Subcutaneous adipose tissue (tissue), 4 donors: ENCODE data around the gene ALAS1. TPM values are rescaled to one million over a fixed set of nuclear protein-coding genes. Genes with fewer than 3 reads are reported as not detected.

Source experiments
- CTCF ChIP-seq: fragments of 450-650 bp; IDR thresholded peaks from one replicate; pipeline ENCODE4 v1.5.1; 2016; ENCODE audit warnings: low read depth, mild to moderate bottlenecking, control low read depth, antibody characterized with exemption, moderate library complexity
- total RNA-seq, 4 donors: library from RNA; depleted of rRNA; stranded (reverse); fragments of >200 nt; gene quantifications; one replicate each; pipeline ENCODE4 v1.1.0, GENCODE V29; 2016

ALAS1 gene
- total RNA-seq, 4 donors from 2014 or later, result 25.8 to 44.3 (median 39.0) TPM

- TF ChIP-seq CTCF, result no peak
These were observed 16.4 kb upstream of the ALAS1 start for GRCh38 chr3:52181543-52181942.

GRCh38 chr3:52182196-52182595 lies 15.8 kb upstream of the ALAS1 start:
- TF ChIP-seq CTCF, result no peak

- no peak for TF ChIP-seq CTCF
These were observed 15.3 kb upstream of the ALAS1 start for GRCh38 chr3:52182691-52183090.

- TF ChIP-seq CTCF, result no peak
These were observed 14.0 kb upstream of the ALAS1 start for GRCh38 chr3:52183786-52184445.

- no peak for TF ChIP-seq CTCF
These were observed 13.3 kb upstream of the ALAS1 start for GRCh38 chr3:52184690-52185089.

- no peak for TF ChIP-seq CTCF
These were observed 12.6 kb upstream of the ALAS1 start for GRCh38 chr3:52185311-52185710.

GRCh38 chr3:52185837-52186236 lies 12.1 kb upstream of the ALAS1 start:
- TF ChIP-seq CTCF, result no peak
